Measurements from ENCODE around the gene MYH1. TPM values are rescaled to one million over a fixed set of nuclear protein-coding genes. Genes with fewer than 3 reads are reported as not detected.

The MYH1 gene
- total and polyA plus RNA-seq, 9 of the 15 experiments (the other 6 are each of a cell fraction or from before 2014, with no cell fraction given): not detected

DNA sequence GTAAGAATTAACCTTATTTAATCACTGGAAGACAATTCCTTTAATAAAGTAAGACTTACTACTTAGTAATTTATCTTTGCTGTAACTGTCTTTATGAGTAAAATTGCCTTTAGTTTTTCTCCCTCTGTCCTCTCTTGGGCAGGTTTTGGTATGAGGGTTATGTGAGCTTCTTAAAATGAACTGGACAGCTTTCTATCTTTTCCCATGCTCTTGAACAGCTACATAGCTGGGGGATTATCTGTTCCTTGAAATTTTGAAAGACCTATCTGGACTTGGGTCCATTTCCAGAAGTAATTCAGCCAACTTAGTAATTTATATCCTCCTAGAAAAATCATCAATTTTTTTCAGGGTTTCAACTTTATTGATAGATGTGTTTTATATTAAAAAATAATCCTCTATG lies 3.6 kb upstream of the MYH1 start:
- no peak overlapping the region for H3K4me2 ChIP-seq (ENCODE audit: insufficient read depth, low read length)
- intact Hi-C loops (cut with micrococcal nuclease) (no loop called here), in situ Hi-C loops (cut with MboI) (no loop called here)
- TF ChIP-seq PYGO2 (tag; IDR thresholded peaks at IDR 0.05): no peak
- no peak for TF ChIP-seq KDM5B (IDR thresholded peaks at IDR 0.05; ENCODE audit: insufficient replicate concordance, low read depth, low read length)
- no peak for TF ChIP-seq TGIF2 (CRISPR knock-in tag; IDR thresholded peaks at IDR 0.05)
- TF ChIP-seq TCF7L2 (IDR thresholded peaks at IDR 0.05; ENCODE audit: low read depth, low read length): no peak
- TF ChIP-seq ZNF717 (CRISPR knock-in tag; IDR thresholded peaks at IDR 0.05): no peak
- TF ChIP-seq, protein P1, sequence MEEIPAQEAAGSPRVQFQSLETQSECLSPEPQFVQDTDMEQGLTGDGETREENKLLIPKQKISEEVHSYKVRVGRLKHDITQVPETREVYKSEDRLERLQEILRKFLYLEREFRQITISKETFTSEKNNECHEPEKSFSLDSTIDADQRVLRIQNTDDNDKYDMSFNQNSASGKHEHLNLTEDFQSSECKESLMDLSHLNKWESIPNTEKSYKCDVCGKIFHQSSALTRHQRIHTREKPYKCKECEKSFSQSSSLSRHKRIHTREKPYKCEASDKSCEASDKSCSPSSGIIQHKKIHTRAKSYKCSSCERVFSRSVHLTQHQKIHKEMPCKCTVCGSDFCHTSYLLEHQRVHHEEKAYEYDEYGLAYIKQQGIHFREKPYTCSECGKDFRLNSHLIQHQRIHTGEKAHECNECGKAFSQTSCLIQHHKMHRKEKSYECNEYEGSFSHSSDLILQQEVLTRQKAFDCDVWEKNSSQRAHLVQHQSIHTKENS (CRISPR knock-in tag; IDR thresholded peaks at IDR 0.05): no peak
- TF ChIP-seq CHCHD3 (CRISPR knock-in tag; IDR thresholded peaks at IDR 0.05): no peak
- TF ChIP-seq DMBX1 (CRISPR knock-in tag; IDR thresholded peaks at IDR 0.05; ENCODE audit: borderline replicate concordance): no peak
- TF ChIP-seq ZNF174 (CRISPR knock-in tag; IDR thresholded peaks at IDR 0.05): no peak
- no peak for TF ChIP-seq ZMIZ1 (IDR thresholded peaks at IDR 0.05; ENCODE audit: low read depth in 2 of 2, low read length in 2 of 2)
- no TSS peak for BruUV-seq (replicated peaks)
- H2AFZ ChIP-seq (ENCODE audit: low read depth, low read length): no peak overlapping the region
- no peak for FAIRE-seq
- H3K9ac ChIP-seq (ENCODE audit: insufficient read depth in 1 of 2, low read depth in 2 of 2, low read length in 2 of 2): no peak overlapping the region
- CTCF ChIA-PET (ENCODE audit: low intra/inter-chr PET ratio): no interaction called here
- no peaks in the 10 kb centered on the region for H3K27me3 ChIP-seq (ENCODE audit: control insufficient read depth in 2 of 2, insufficient read depth in 2 of 2, low read length in 2 of 2)
- no peak overlapping the region for H3K27ac ChIP-seq (ENCODE audit: extremely low read depth, low read depth, low read length)
- H3K4me3 ChIP-seq: no peak overlapping the region
- no peaks in the 10 kb centered on the region for H3K4me1 ChIP-seq (replicated peaks in 1 of 2; ENCODE audit: control insufficient read depth in 2 of 2, insufficient read depth in 2 of 2, low read length in 2 of 2)
- no peaks in the 10 kb centered on the region for H3K36me3 ChIP-seq (ENCODE audit: control insufficient read depth, insufficient read depth, low read length)
- no peaks in the 10 kb centered on the region for H4K20me1 ChIP-seq (replicated peaks; ENCODE audit: control insufficient read depth, insufficient read depth, low read length)
- POLR2A ChIA-PET: no interaction called here
- H3K79me2 ChIP-seq (ENCODE audit: control insufficient read depth, insufficient read depth, low read length): no peaks in the 10 kb centered on the region
- DNase-seq (ENCODE audit: extremely low read depth in 1 of 4, low spot score in 3 of 4): no peak
- ATAC-seq: no peak
- H3K9me3 ChIP-seq (replicated peaks; ENCODE audit: control insufficient read depth, insufficient read depth, low read depth, low read length): no peaks in the 10 kb centered on the region
- no peaks in the 10 kb centered on the region for H3K9me1 ChIP-seq (ENCODE audit: control insufficient read depth, insufficient read depth, low read length)
